Choroid plexus epithelial cell (primary cell): ENCODE data around the gene COL4A1.

Experiments
- DNase-seq: peaks from one replicate; pipeline ENCODE4 v3.0.0-alpha.2; 2010; ENCODE audit warnings: low read depth
- H3K4me3 ChIP-seq: 2 replicates; pipeline ENCODE4 v1.5.1; 2011; ENCODE audit warnings: low read depth, mild to moderate bottlenecking, control low read depth, low read length, moderate library complexity
- CTCF ChIP-seq: conservative IDR thresholded peaks from 2 replicates; pipeline ENCODE4 v1.5.1; 2011; ENCODE audit warnings: low read depth, mild to moderate bottlenecking, control low read depth, inconsistent platforms, low read length, moderate library complexity

The COL4A1 gene

GRCh38 chr13:110263888-110264287 is 43.1 kb downstream of the COL4A1 start:
- TF ChIP-seq CTCF = no peak
- DNase-seq = no peak

GRCh38 chr13:110263404-110263803 is 43.6 kb downstream of the COL4A1 start:
- TF ChIP-seq CTCF = no peak
- DNase-seq = no peak
- H3K4me3 ChIP-seq = no peak overlapping the region

More at GRCh38 chr13:110263888-110264287, 43.1 kb downstream of the COL4A1 start:
- H3K4me3 ChIP-seq = no peak overlapping the region

GRCh38 chr13:110262508-110263291 is 44.3 kb downstream of the COL4A1 start:
- no peak overlapping the region for H3K4me3 ChIP-seq
- no peak for TF ChIP-seq CTCF
- DNase-seq = no peak

GRCh38 chr13:110262082-110262436 is 44.9 kb downstream of the COL4A1 start:
- no peak for DNase-seq
- no peak overlapping the region for H3K4me3 ChIP-seq
- no peak for TF ChIP-seq CTCF

- no peak for TF ChIP-seq CTCF
- no peak for DNase-seq
- no peak overlapping the region for H3K4me3 ChIP-seq
Measured at GRCh38 chr13:110261166-110262081, 45.5 kb downstream of the COL4A1 start.

- DNase-seq = no peak
- no peak for TF ChIP-seq CTCF
- no peak overlapping the region for H3K4me3 ChIP-seq
Measured at GRCh38 chr13:110259651-110260050, 47.3 kb downstream of the COL4A1 start.
